ENCODE measurements around the gene RPUSD1. TPM values are rescaled to one million over a fixed set of nuclear protein-coding genes. Genes with fewer than 3 reads are reported as not detected.
"Not testable (repeated sequence)": the region's sequence is repeated elsewhere in the genome, so short reads cannot be mapped to it uniquely, and the experiment has no call there.

RPUSD1 gene
- total RNA-seq, 4 donors from 2014 or later: 5.9 to 80.0 (median 16.7) TPM

DNA sequence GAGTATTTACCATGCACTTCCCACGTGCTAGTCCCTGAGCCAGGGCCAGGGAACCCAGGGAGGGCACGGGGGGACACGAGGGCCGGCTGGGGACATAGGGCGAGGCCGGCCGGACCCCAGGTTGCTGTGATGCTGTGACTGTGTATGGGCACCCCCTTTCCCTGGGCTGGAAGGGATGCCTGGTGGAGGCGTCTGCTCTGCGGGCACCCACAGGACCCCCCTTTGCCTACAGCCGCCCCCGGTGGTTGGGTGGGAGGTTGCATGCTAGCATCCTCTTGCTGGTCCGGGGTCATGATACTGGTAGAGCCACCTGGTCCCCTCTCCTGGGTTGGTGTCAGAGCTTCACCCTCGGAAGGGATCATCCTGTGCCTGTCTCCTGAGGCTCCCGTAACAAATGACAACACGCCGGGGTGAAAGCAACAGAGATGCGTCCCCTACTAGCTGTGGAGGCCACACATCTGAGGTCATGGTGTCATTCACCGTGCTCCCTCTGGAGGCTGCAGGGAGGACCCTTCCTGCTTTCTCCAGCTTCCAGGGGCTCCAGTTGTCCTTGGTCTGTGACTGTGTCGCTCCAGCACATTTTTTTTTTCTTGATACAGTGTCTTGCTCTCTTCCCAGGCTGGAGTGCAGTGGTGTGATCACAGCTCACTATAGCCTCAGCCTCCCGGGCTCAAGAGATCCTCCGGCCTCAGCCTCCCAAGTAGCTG lies 44.2 kb downstream of the RPUSD1 start:
- no peaks in the 10 kb centered on the region for H3K9me3 ChIP-seq
- no peak overlapping the region for H3K4me3 ChIP-seq
- intact Hi-C loops (cut with DNase I; ENCODE audit: low total_unique reads): no loop called here
- no peak for TF ChIP-seq POLR2A (IDR thresholded peaks at IDR 0.05)
- TF ChIP-seq, protein P1, sequence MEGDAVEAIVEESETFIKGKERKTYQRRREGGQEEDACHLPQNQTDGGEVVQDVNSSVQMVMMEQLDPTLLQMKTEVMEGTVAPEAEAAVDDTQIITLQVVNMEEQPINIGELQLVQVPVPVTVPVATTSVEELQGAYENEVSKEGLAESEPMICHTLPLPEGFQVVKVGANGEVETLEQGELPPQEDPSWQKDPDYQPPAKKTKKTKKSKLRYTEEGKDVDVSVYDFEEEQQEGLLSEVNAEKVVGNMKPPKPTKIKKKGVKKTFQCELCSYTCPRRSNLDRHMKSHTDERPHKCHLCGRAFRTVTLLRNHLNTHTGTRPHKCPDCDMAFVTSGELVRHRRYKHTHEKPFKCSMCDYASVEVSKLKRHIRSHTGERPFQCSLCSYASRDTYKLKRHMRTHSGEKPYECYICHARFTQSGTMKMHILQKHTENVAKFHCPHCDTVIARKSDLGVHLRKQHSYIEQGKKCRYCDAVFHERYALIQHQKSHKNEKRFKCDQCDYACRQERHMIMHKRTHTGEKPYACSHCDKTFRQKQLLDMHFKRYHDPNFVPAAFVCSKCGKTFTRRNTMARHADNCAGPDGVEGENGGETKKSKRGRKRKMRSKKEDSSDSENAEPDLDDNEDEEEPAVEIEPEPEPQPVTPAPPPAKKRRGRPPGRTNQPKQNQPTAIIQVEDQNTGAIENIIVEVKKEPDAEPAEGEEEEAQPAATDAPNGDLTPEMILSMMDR (IDR thresholded peaks at IDR 0.05): no peak
- H3K4me1 ChIP-seq: peaks cover 0 to 12% of the 10 kb centered on the region in 2 donors
- H3K27me3 ChIP-seq: no peaks in the 10 kb centered on the region
- H3K36me3 ChIP-seq: no peaks in the 10 kb centered on the region
- DNase-seq: no peak
- H3K27ac ChIP-seq: no peak overlapping the region

- H3K36me3 ChIP-seq; DNase-seq; H3K4me3 ChIP-seq; H3K27ac ChIP-seq; H3K9me3 ChIP-seq; H3K27me3 ChIP-seq; intact Hi-C loops (cut with DNase I; ENCODE audit: low total_unique reads): not testable (repeated sequence)
- H3K4me1 ChIP-seq: peaks cover 0 to 12% of the 10 kb centered on the region in 2 donors
Measured at GRCh38 chr16:742894-743293, 45.3 kb downstream of the RPUSD1 start.

DNA sequence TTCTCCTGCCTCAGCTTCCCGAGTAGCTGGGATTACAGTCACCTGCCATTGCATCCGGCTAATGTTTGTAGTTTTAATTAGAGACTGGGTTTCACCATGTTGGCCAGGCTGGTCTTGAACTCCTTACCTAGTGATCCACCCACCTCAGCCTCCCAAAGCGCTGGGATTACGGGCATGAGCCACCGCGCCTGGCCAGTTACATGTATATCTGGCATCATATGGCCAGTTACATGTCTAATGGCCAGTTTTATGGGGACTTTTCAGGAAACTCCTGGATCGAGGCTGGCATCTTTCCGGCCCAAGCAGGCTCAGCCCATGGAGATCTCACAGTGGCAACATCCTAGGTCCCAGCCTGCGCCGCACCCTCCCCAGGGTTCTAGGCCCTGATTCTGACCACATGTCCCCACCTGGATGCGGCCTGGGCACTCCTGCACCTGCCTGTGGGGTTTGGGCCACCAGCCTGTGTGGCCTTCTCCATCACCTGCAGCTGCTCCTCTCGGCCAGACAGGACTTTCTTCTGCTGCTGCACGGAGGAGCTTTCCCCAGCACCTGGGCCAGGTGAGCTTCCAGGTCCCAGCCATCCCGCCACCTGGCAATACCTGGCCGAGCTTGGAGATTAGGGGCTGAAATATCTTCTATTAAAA lies 46.1 kb downstream of the RPUSD1 start:
- H3K27ac ChIP-seq: no peak overlapping the region

GRCh38 chr16:740764-741505 lies 47.2 kb downstream of the RPUSD1 start, which contains the start of gene CIAO3:
TSS of gene CIAO3 (minus strand) at chr16:740997. CDS start at chr16:740985, 12 bp downstream.
- peak within 1 kb of the TSS; percentile 63 to 91 for H3K4me3 ChIP-seq
- intact Hi-C loops (cut with DNase I; ENCODE audit: low total_unique reads): no loop called here
- peak within 1 kb of the TSS; percentile 63 to 67 for H3K27ac ChIP-seq
- H3K36me3 ChIP-seq: no peaks in the 10 kb centered on the region
- peak; percentile 81 to 86 for DNase-seq
- H3K27me3 ChIP-seq: no peaks in the 10 kb centered on the region
- H3K9me3 ChIP-seq: no peaks in the 10 kb centered on the region
- TF ChIP-seq POLR2A (IDR thresholded peaks at IDR 0.05): peak in 1 of 2 donors; percentile 79
- TF ChIP-seq, protein P1 (IDR thresholded peaks at IDR 0.05): peak; percentile 94 to 100 (median 98)
- peaks cover 0 to 12% of the 10 kb centered on the region in 2 donors for H3K4me1 ChIP-seq

More for the DNA sequence above, 46.1 kb downstream of the RPUSD1 start:
- H3K4me1 ChIP-seq: peaks cover 0 to 12% of the 10 kb centered on the region in 2 donors
- no peaks in the 10 kb centered on the region for H3K27me3 ChIP-seq
- H3K36me3 ChIP-seq: no peaks in the 10 kb centered on the region
- no peak for DNase-seq
- intact Hi-C loops (cut with DNase I; ENCODE audit: low total_unique reads): no loop called here
- H3K4me3 ChIP-seq: no peak overlapping the region
- TF ChIP-seq, protein P1 (IDR thresholded peaks at IDR 0.05): no peak
- no peak for TF ChIP-seq POLR2A (IDR thresholded peaks at IDR 0.05)
- no peaks in the 10 kb centered on the region for H3K9me3 ChIP-seq

DNA sequence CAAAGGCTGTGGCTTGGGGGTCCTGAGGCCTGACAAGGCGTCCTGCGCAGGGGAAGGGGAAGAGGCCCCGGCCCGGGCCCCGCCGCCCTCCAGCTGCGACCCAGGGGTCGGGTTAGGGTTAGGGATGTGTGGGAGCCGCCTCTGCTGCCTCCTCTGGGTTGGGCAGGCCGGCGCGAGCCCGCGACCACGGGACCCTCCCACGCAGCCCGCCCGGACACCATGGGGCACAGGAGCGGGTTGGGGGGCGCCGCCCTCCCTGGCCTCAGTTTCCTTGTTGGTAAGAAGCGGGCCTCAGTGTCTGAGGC lies 47.8 kb downstream of the RPUSD1 start:
- Histone ChIP-seq H3K4me3 (peak overlapping the region; percentile 63 to 91), H3K27ac (peak overlapping the region; percentile 63 to 67), H3K4me1 (peaks cover 0 to 12% of the 10 kb centered on the region in 2 donors), H3K9me3 (no peaks in the 10 kb centered on the region), H3K36me3 (no peaks in the 10 kb centered on the region), H3K27me3 (no peaks in the 10 kb centered on the region)
- no peak for DNase-seq
- intact Hi-C loops (cut with DNase I; ENCODE audit: low total_unique reads): no loop called here
- TF ChIP-seq POLR2A (IDR thresholded peaks at IDR 0.05): no peak
- TF ChIP-seq, protein P1 (IDR thresholded peaks at IDR 0.05): no peak

All from uterus (tissue), 4 donors.